ENCODE results near the gene TMEM185A.
"Not testable (repeated sequence)": the region's sequence is repeated elsewhere in the genome, so short reads cannot be mapped to it uniquely, and the experiment has no call there.

The TMEM185A gene

DNA sequence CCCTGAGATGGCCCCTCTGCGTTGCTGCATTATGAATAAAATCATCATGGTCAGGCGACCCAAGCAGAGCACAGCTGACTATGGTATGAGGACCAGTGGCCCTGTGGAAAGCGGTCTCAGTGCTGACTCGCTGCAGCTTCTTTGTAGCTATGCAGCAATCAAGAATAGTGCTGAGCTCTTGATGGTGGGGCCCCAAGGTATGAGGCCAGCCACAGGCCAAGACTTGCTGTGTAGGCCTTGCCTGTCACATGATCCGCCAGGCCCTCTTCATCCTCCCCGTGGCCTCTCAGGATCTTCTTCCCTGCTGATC lies 79.7 kb downstream of the TMEM185A start:
- H3K36me3 Mint-ChIP-seq (ENCODE audit: low read depth); H3K4me1 Mint-ChIP-seq (ENCODE audit: low read depth); H3K27me3 Mint-ChIP-seq; H3K4me3 Mint-ChIP-seq; H3K27ac Mint-ChIP-seq; intact Hi-C loops (cut with micrococcal nuclease); H3K9me3 Mint-ChIP-seq: not testable (repeated sequence)

DNA sequence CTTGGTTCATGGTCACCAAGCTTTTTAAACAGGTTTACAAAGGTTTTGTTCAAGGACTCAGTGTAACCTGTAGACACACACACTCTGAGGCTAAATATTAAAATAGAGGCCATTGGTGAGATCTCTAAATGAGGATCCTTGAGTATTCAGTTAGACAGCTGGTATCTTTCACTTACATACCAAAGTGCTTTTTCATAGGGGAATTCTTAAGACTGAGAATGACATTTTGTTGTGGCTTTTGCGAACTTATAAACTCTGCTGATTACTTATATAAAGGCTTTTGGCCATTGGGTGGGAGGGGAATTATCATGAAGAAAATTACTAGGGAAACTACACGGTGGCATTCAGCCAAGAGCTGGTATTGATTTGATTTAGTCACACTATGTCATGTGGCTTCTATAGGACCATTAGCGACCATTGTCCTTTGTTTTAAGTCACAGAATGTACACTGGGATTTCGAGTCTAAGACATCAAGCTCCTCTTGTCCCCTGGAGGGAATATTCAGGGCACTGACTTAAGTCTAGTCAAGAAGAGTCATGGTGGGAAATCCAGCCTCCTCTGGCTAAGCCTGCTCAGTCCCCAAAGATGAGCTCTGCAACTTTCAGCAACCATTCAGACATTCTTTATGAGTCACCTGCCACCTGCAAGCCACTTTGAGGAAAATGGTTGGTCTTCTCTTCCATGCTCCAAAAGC lies 80.2 kb downstream of the TMEM185A start:
- H3K9me3 Mint-ChIP-seq; H3K36me3 Mint-ChIP-seq (ENCODE audit: low read depth); H3K4me3 Mint-ChIP-seq; H3K4me1 Mint-ChIP-seq (ENCODE audit: low read depth); H3K27ac Mint-ChIP-seq; H3K27me3 Mint-ChIP-seq; intact Hi-C loops (cut with micrococcal nuclease): not testable (repeated sequence)

GRCh38 chrX:149550454-149550853 lies 81.1 kb downstream of the TMEM185A start:
- H3K4me3 Mint-ChIP-seq; H3K9me3 Mint-ChIP-seq; intact Hi-C loops (cut with micrococcal nuclease); H3K27me3 Mint-ChIP-seq; H3K27ac Mint-ChIP-seq; H3K4me1 Mint-ChIP-seq (ENCODE audit: low read depth); H3K36me3 Mint-ChIP-seq (ENCODE audit: low read depth): not testable (repeated sequence)

DNA sequence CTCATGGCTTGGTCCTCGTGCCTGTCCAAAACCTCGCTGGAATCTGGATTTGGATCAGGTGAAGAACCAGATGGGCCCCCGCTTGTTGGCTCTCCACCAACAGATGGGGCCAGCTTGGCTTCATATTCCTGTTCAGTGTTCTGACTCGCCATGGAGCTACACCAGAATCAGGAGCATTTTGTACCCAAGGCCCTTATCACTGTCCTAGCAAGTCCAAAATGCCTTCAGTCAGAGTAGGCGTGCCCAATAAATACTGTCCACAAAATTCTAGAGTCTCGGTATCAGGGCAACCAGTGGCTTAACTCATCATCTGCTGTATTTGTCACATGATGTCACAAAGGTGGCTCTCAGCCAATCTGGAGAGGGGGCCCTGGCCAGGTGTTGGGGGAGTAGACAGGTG lies 81.9 kb downstream of the TMEM185A start, which contains the start of gene HSFX3:
HSFX3 (minus strand) TSS at position 224 of the 400 bp plus-strand sequence; CDS start at position 152, 72 bp downstream.
- H3K27ac Mint-ChIP-seq; H3K27me3 Mint-ChIP-seq; H3K4me3 Mint-ChIP-seq; H3K4me1 Mint-ChIP-seq (ENCODE audit: low read depth); H3K9me3 Mint-ChIP-seq; intact Hi-C loops (cut with micrococcal nuclease): not testable (repeated sequence)
- H3K36me3 Mint-ChIP-seq (ENCODE audit: low read depth): peaks cover 14% of the 10 kb centered on the region

DNA sequence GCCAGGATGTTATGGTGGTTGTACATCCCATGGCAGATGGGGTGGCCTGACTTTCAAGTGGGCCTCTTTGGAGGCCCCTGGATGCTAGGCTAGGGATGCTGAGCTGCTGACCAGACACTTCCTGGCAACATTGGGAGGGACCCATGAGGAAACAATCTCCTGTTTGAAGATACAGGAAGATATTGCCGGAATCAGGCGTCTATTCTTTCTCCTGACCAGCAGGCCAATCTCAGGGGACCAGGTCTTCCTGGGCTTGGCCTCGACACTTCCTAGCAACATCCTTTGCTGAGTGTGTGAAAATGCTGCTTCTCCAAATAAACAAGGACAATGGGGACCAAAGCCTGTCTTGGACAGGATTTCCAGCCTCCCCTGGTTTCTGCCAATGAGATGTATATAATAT lies 83.8 kb downstream of the TMEM185A start:
- H3K27me3 Mint-ChIP-seq; H3K9me3 Mint-ChIP-seq; H3K4me3 Mint-ChIP-seq; H3K4me1 Mint-ChIP-seq (ENCODE audit: low read depth); H3K27ac Mint-ChIP-seq; intact Hi-C loops (cut with micrococcal nuclease): not testable (repeated sequence)
- H3K36me3 Mint-ChIP-seq (ENCODE audit: low read depth): peaks cover 24% of the 10 kb centered on the region

GRCh38 chrX:149546962-149547361 lies 84.6 kb downstream of the TMEM185A start:
- intact Hi-C loops (cut with micrococcal nuclease): not testable (repeated sequence)

More at GRCh38 chrX:149546962-149547361, 84.6 kb downstream of the TMEM185A start:
- H3K27me3 Mint-ChIP-seq; H3K4me1 Mint-ChIP-seq (ENCODE audit: low read depth); H3K27ac Mint-ChIP-seq; H3K4me3 Mint-ChIP-seq; H3K9me3 Mint-ChIP-seq: not testable (repeated sequence)
- peaks cover 24% of the 10 kb centered on the region for H3K36me3 Mint-ChIP-seq (ENCODE audit: low read depth)

Data from dendritic cell treated with granulocyte-macrophage colony-stimulating factor and Interleukin-4, amounts not matched to agents 40 ng/mL and 50 ng/mL, for 4 days (primary cell).